Epithelial cell of proximal tubule (primary cell): ENCODE results near the gene HOXC11. TPM values are rescaled to one million over a fixed set of nuclear protein-coding genes. Genes with fewer than 3 reads are reported as not detected.

Source experiments
- DNase-seq: peaks from one replicate; pipeline ENCODE4 v3.0.0-alpha.2; 2011; ENCODE audit warnings: low read depth
- H3K4me3 ChIP-seq: 2 replicates; pipeline ENCODE4 v1.5.1; 2011; ENCODE audit warnings: low read depth, mild to moderate bottlenecking, low read length
- CTCF ChIP-seq: conservative IDR thresholded peaks from 2 replicates; pipeline ENCODE4 v1.5.1; 2012; ENCODE audit warnings: low read depth, mild to moderate bottlenecking, low read length
- total RNA-seq: library from RNA; depleted of rRNA; stranded (reverse); fragments of >200 nt; gene quantifications from 2 replicates; pipeline ENCODE4 v1.2.3, GENCODE V29; 2015

The HOXC11 gene
- total RNA-seq, 1 donor from 2014 or later, result 1.0 TPM

- peak; percentile 61 for TF ChIP-seq CTCF
- DNase-seq, result no peak
- peak overlapping the region; percentile 98 for H3K4me3 ChIP-seq
Measured at GRCh38 chr12:53989227-53990113, 16.5 kb downstream of the HOXC11 start.

GRCh38 chr12:53990311-53991076 is 17.6 kb downstream of the HOXC11 start:
- H3K4me3 ChIP-seq, result peak overlapping the region; percentile 98
- DNase-seq, result no peak
- no peak for TF ChIP-seq CTCF

GRCh38 chr12:53991077-53991460 is 18.1 kb downstream of the HOXC11 start:
- H3K4me3 ChIP-seq, result peak overlapping the region; percentile 98
- TF ChIP-seq CTCF, result no peak
- no peak for DNase-seq

- TF ChIP-seq CTCF, result no peak
- H3K4me3 ChIP-seq, result peak overlapping the region; percentile 98
- no peak for DNase-seq
Measured at GRCh38 chr12:53992377-53992889, 19.5 kb downstream of the HOXC11 start.

DNA sequence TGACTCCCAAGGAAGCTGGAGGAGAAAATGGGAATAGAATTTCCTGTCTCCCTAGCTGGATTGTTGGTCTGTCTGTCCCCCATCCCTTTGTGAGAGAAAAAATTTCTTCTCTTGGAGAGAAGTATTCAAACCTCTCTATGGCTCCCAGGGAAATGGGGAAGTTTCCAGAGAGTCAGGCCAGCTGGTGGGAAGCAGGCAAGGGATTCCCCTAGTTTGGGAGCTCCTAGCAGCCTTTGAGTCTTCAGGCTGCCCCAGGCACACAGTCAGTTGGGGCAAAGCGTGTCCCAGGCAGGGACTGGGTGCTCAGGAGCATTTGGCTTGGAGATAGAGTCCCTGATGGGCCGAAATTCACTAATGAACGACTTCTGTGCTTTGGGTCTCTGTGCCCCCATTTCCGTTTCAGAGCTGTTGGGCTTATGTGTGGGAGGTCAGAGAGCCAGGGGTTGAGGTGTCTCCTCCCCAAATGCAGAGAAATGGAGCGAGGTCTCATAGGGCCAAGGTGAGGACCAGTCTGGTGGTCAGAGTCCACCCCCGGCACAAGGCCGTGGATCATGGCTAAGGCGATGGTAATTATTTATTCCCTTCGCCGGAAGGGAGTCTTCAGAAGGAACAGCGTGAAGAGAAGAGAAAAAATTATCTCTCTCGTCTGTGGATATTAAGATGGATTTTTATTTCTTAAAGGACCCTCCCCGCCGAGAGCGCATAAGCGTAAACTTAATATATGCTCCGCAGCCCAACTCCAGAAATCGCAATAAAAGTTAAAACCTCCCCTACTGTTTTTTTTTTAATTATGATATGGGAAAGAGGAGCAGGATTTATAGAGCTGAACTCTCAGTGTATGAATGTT is 20.5 kb downstream of the HOXC11 start:
- no peak for TF ChIP-seq CTCF
- peak overlapping the region; percentile 84 for H3K4me3 ChIP-seq
- no peak for DNase-seq

GRCh38 chr12:53994009-53994263 is 21.0 kb downstream of the HOXC11 start:
- no peak for DNase-seq
- peak overlapping the region; percentile 84 for H3K4me3 ChIP-seq
- TF ChIP-seq CTCF, result no peak
